Measurements from ENCODE around the gene ABAT.

Gene ABAT

DNA sequence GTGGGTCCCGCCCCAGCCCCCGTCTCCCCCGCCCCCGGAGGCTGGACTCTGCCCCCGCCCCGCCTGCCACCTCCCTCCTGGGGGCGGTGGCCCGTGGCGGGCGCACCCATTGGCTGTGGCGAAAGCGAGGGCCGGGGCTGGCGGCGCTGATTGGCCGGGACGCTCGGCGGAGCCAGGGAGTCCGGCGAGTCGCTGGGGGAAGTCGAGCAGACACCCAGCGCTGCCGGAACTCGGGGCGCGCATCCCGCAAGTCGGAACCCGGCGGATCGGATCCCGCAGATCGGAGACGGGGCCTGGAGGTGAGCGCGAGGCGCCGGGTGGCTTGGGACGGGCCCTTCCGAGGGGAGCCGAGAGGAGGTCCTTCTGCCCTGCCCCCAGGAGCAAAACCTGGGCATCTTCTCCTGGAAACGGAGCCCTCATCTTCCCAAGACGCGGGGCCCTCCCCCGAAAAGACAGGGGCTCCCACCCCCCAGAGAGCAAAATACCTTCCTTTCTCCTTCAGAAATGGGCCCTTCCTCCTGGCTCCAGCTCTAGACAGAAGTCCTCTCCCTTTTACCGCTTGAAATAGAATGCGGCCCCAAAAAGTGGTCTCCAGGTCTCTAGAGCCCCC is at the start of gene ABAT:
TSS of gene ABAT (plus strand) at position 205 of the 610 bp plus-strand sequence. CDS start 61,123 bp downstream, outside the sequence.
- no peaks in the 10 kb centered on the region for H4K20me1 ChIP-seq (ENCODE audit: low read depth, low read length)
- no peak for TF ChIP-seq EZH2phosphoT487 (conservative IDR thresholded peaks at IDR 0.05; ENCODE audit: low read length)
- TF ChIP-seq, protein P1, sequence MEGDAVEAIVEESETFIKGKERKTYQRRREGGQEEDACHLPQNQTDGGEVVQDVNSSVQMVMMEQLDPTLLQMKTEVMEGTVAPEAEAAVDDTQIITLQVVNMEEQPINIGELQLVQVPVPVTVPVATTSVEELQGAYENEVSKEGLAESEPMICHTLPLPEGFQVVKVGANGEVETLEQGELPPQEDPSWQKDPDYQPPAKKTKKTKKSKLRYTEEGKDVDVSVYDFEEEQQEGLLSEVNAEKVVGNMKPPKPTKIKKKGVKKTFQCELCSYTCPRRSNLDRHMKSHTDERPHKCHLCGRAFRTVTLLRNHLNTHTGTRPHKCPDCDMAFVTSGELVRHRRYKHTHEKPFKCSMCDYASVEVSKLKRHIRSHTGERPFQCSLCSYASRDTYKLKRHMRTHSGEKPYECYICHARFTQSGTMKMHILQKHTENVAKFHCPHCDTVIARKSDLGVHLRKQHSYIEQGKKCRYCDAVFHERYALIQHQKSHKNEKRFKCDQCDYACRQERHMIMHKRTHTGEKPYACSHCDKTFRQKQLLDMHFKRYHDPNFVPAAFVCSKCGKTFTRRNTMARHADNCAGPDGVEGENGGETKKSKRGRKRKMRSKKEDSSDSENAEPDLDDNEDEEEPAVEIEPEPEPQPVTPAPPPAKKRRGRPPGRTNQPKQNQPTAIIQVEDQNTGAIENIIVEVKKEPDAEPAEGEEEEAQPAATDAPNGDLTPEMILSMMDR (IDR thresholded peaks at IDR 0.05; ENCODE audit: insufficient read depth, low read length, poor library complexity, severe bottlenecking), result no peak
- H3K27ac ChIP-seq (ENCODE audit: low read depth, low read length), result no peak within 1 kb of the TSS
- peak within 1 kb of the TSS; percentile 62 for H3K4me3 ChIP-seq (ENCODE audit: insufficient read depth, low read length, poor library complexity, severe bottlenecking)
- peak within 1 kb of the TSS; percentile 56 for H3K9ac ChIP-seq (ENCODE audit: low read length)
- H3K9me2 ChIP-seq (replicated peaks; ENCODE audit: insufficient read depth, low read length), result no peaks in the 10 kb centered on the region
- peak within 1 kb of the TSS; percentile 91 for H2AFZ ChIP-seq (ENCODE audit: low read depth, low read length, severe bottlenecking)
- H3K27me3 ChIP-seq (ENCODE audit: low read length), result no peaks in the 10 kb centered on the region; the same call in 1 of the 2 replicates
- no peaks in the 10 kb centered on the region for H3K79me2 ChIP-seq (ENCODE audit: insufficient read depth, low read length)
- no peaks in the 10 kb centered on the region for H3F3A ChIP-seq (ENCODE audit: insufficient read depth)
- H3K9me3 ChIP-seq (ENCODE audit: insufficient read depth, low read length), result no peaks in the 10 kb centered on the region
- H3K4me2 ChIP-seq (ENCODE audit: low read depth, low read length, poor library complexity, severe bottlenecking), result peak within 1 kb of the TSS; percentile 79
- H3K36me3 ChIP-seq (ENCODE audit: low read length), result no peaks in the 10 kb centered on the region

DNA sequence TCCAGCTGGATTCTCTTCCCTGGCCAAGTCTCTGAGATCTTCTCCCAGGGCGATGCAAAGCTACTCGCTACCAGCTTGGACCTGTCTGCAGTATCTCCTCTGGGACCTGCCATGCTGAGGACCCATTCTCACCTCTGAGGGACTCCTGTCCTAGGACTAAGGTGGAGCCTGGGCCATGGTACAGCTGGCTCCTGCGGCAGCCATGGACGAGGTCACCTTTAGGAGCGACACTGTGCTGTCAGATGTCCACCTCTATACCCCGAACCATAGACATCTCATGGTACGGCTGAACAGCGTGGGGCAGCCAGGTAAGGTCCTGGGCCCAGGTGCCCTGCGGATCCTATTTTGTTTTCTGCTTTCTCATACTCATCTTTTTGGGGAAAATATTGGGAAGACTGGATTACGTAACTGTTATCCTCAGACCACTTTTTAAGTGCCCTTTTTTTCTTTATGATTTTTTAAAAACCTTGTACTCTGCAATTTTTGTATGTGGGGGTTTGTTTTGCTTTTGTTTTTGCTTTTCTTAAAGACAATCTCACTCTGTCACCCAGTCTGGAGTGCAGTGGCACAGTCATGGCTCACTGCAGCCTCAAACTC is 48.8 kb upstream of the ABAT start:
- Histone ChIP-seq H3K79me2 (ENCODE audit: insufficient read depth, low read length) (peaks cover 19% of the 10 kb centered on the region), H3K27ac (ENCODE audit: low read depth, low read length) (no peak overlapping the region), H3K9me2 (replicated peaks; ENCODE audit: insufficient read depth, low read length) (no peaks in the 10 kb centered on the region), H3K9me3 (ENCODE audit: insufficient read depth, low read length) (no peaks in the 10 kb centered on the region), H3K36me3 (ENCODE audit: low read length) (no peaks in the 10 kb centered on the region), H3K27me3 (ENCODE audit: low read length) (no peaks in the 10 kb centered on the region), H2AFZ (ENCODE audit: low read depth, low read length, severe bottlenecking) (no peak overlapping the region), H4K20me1 (ENCODE audit: low read depth, low read length) (no peaks in the 10 kb centered on the region), H3F3A (ENCODE audit: insufficient read depth) (no peaks in the 10 kb centered on the region), H3K4me2 (ENCODE audit: low read depth, low read length, poor library complexity, severe bottlenecking) (no peak overlapping the region), H3K4me3 (ENCODE audit: insufficient read depth, low read length, poor library complexity, severe bottlenecking) (no peak overlapping the region), H3K9ac (ENCODE audit: low read length) (no peak overlapping the region)
- no peak for TF ChIP-seq EZH2phosphoT487 (conservative IDR thresholded peaks at IDR 0.05; ENCODE audit: low read length)
- TF ChIP-seq, protein P1 (IDR thresholded peaks at IDR 0.05; ENCODE audit: insufficient read depth, low read length, poor library complexity, severe bottlenecking), result no peak

DNA sequence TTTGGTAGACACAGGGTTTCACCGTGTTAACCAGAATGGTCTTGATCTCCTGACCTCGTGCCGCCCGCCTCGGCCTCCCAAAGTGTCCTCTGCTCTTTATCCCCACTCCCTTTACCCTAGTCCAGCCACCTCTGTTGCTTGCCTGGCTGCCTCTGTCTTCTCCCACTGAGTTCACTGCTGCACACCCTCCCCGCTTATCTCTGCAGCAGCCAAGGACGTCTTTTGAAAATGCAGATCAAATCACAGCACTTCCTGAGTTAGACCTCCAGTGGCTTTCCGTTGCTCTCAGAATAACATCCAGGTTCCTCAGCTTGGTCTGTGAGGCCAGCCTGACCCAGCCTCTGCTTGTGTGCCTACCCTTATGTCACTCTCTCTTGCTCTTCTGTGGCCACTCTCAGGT is 47.5 kb upstream of the ABAT start:
- no peak overlapping the region for H3K27ac ChIP-seq (ENCODE audit: low read depth, low read length)
- no peaks in the 10 kb centered on the region for H3F3A ChIP-seq (ENCODE audit: insufficient read depth)
- no peak overlapping the region for H2AFZ ChIP-seq (ENCODE audit: low read depth, low read length, severe bottlenecking)
- H3K79me2 ChIP-seq (ENCODE audit: insufficient read depth, low read length), result peaks cover 16% of the 10 kb centered on the region
- no peaks in the 10 kb centered on the region for H3K9me3 ChIP-seq (ENCODE audit: insufficient read depth, low read length)
- H4K20me1 ChIP-seq (ENCODE audit: low read depth, low read length), result no peaks in the 10 kb centered on the region
- H3K9me2 ChIP-seq (replicated peaks; ENCODE audit: insufficient read depth, low read length), result no peaks in the 10 kb centered on the region
- H3K9ac ChIP-seq (ENCODE audit: low read length), result no peak overlapping the region
- H3K36me3 ChIP-seq (ENCODE audit: low read length), result no peaks in the 10 kb centered on the region
- H3K4me2 ChIP-seq (ENCODE audit: low read depth, low read length, poor library complexity, severe bottlenecking), result no peak overlapping the region
- H3K4me3 ChIP-seq (ENCODE audit: insufficient read depth, low read length, poor library complexity, severe bottlenecking), result no peak overlapping the region
- TF ChIP-seq EZH2phosphoT487 (conservative IDR thresholded peaks at IDR 0.05; ENCODE audit: low read length), result no peak
- TF ChIP-seq, protein P1 (IDR thresholded peaks at IDR 0.05; ENCODE audit: insufficient read depth, low read length, poor library complexity, severe bottlenecking), result no peak
- H3K27me3 ChIP-seq (ENCODE audit: low read length), result no peaks in the 10 kb centered on the region

Measured in SU-DHL-6 (cell line).